GM21723 (cell line): ENCODE measurements around the gene PRKCZ.
"Not testable (repeated sequence)": the region's sequence is repeated elsewhere in the genome, so short reads cannot be mapped to it uniquely, and the experiment has no call there.

Source experiments
- ATAC-seq: cut with Tn5 transposase; IDR thresholded peaks from one replicate; pipeline ENCODE4 v1.9.1; 2021; ENCODE audit warnings: mild to moderate bottlenecking, moderate library complexity; ENCODE audit not compliant: unreplicated experiment

Gene PRKCZ

GRCh38 chr1:2081326-2081885 lies 31.2 kb downstream of the PRKCZ start:
- ATAC-seq: no peak

GRCh38 chr1:2082064-2082463 lies 31.9 kb downstream of the PRKCZ start:
- ATAC-seq: no peak

- ATAC-seq: no peak
Measured at GRCh38 chr1:2083666-2084065, 33.5 kb downstream of the PRKCZ start.

GRCh38 chr1:2084306-2084705 lies 34.1 kb downstream of the PRKCZ start:
- no peak for ATAC-seq

GRCh38 chr1:2085080-2085479 lies 34.9 kb downstream of the PRKCZ start:
- ATAC-seq: no peak

GRCh38 chr1:2086446-2087078 lies 36.4 kb downstream of the PRKCZ start:
- no peak for ATAC-seq

GRCh38 chr1:2087766-2088165 lies 37.6 kb downstream of the PRKCZ start:
- ATAC-seq: no peak

- no peak for ATAC-seq
Measured at GRCh38 chr1:2088458-2088857, 38.2 kb downstream of the PRKCZ start.

GRCh38 chr1:2089051-2089450 lies 38.8 kb downstream of the PRKCZ start:
- ATAC-seq: no peak

- ATAC-seq: no peak
Measured at GRCh38 chr1:2090216-2090890, 40.1 kb downstream of the PRKCZ start.

GRCh38 chr1:2091611-2092604 lies 41.7 kb downstream of the PRKCZ start:
- no peak for ATAC-seq

- ATAC-seq: no peak
Measured at GRCh38 chr1:2093055-2093454, 42.8 kb downstream of the PRKCZ start.

GRCh38 chr1:2093636-2094035 lies 43.4 kb downstream of the PRKCZ start:
- ATAC-seq: no peak

- ATAC-seq: not testable (repeated sequence)
Measured at GRCh38 chr1:2094269-2095158, 44.3 kb downstream of the PRKCZ start.

GRCh38 chr1:2095394-2095793 lies 45.2 kb downstream of the PRKCZ start:
- ATAC-seq: no peak

- no peak for ATAC-seq
Measured at GRCh38 chr1:2095981-2096736, 45.9 kb downstream of the PRKCZ start.

GRCh38 chr1:2097386-2098300 lies 47.4 kb downstream of the PRKCZ start:
- no peak for ATAC-seq

- ATAC-seq: no peak
Measured at GRCh38 chr1:2098301-2098698, 48.1 kb downstream of the PRKCZ start.
